ENCODE measurements around the gene CHRDL1.

- TF ChIP-seq CTCF (IDR thresholded peaks at IDR 0.05): no peak
- no peak for TF ChIP-seq POLR2A (IDR thresholded peaks at IDR 0.05)
Observed at GRCh38 chrX:110703641-110704040, 92.0 kb downstream of the CHRDL1 start.
